MM.1S (cell line): ENCODE data around the gene ISL2.

ENCODE experiments used
- CTCF ChIP-seq: fragments of 300-600 bp; sonication (generic); IDR thresholded peaks from 2 replicates; pipeline ENCODE4 v1.5.1; 2016; ENCODE audit warnings: antibody characterized with exemption, low read length, mixed read lengths
- EZH2 ChIP-seq: fragments of 300-600 bp; sonication (generic); optimal IDR thresholded peaks from 2 replicates; pipeline ENCODE3; 2017; ENCODE audit warnings: low read depth, mild to moderate bottlenecking, antibody characterized with exemption, low read length, mixed read lengths
- EZH2phosphoT487 ChIP-seq: fragments of 300-600 bp; sonication (generic); IDR thresholded peaks from 2 replicates; pipeline ENCODE4 v1.6.1; 2018; ENCODE audit warnings: antibody characterized with exemption, low read length

DNA sequence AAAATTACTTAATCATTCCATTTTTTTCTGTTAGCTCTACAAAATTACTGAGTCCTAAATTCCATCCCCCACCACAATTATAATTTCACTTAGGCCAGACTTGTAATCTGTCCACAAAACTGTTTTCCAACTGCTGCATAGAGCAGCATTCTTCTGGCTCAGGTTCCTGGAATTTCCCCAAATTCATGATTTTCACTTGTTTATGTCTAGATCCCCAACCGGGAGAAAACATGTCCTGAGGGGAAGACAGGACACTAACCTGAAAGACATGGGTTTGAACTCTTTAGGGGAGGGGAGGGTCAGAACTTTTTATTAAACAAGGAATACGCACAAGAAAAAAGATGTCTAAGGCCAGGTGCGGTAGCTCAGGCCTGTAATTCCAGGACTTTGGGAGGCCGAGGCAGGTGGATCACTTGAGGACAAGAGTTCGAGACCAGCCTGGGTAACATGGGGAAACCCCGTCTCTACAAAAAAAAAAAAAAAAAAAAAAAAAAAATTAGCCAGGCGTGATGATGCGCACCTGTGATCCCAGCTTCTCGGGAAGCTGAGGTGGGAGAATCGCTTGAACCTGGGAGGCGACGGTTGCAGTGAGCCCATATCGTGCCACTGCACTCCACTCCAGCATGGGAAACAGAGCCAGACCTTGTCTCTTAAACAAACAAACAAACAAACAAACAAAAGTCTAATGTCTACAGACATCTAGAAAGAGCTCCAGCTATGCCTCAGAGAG is 26.8 kb upstream of the ISL2 start:
- TF ChIP-seq CTCF: no peak
- TF ChIP-seq EZH2: no peak
- TF ChIP-seq EZH2phosphoT487: no peak
